T follicular helper cell (primary cell): Measurements from ENCODE around the gene CITED4.
A peak's percentile ranks its signal among the peaks of the same experiment; 100 is the strongest.

Source experiments
- DNase-seq: peaks from one replicate; pipeline ENCODE4 v3.0.0-alpha.2; 2020; ENCODE audit warnings: low read depth

The CITED4 gene

DNA sequence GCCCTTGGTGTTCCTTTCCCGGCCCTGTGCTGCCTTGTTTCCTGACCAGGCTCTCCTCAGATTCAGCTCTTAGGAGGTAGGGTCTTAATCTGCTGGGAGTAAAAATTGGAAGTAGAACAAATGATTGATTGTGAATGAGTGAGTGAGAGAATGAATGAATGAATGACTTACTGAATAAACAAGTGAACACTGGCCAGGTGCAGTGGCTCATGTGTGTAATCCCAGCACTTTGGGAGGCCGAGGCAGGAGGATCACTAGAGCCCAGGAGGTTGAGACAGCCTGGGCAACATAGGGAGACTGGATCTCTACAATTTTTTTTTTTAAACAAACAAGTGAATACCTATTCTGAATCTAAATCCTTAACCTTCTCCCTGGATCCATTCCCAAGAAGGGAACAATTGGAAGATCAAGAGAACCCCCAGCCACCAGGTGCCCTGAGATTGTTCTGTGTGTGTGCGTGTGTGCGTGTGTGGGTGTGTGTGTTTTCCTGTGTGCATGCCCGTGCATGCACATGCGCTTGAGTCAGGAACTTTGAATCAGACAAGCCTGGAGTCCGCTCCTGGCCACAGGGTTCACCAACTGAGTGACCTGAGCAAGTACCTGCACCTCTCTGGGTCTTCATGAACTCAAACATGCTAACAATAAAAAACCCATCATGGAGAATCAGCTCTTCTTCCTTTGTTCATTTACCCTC, 24.3 kb upstream of the CITED4 start:
- DNase-seq: no peak

DNA sequence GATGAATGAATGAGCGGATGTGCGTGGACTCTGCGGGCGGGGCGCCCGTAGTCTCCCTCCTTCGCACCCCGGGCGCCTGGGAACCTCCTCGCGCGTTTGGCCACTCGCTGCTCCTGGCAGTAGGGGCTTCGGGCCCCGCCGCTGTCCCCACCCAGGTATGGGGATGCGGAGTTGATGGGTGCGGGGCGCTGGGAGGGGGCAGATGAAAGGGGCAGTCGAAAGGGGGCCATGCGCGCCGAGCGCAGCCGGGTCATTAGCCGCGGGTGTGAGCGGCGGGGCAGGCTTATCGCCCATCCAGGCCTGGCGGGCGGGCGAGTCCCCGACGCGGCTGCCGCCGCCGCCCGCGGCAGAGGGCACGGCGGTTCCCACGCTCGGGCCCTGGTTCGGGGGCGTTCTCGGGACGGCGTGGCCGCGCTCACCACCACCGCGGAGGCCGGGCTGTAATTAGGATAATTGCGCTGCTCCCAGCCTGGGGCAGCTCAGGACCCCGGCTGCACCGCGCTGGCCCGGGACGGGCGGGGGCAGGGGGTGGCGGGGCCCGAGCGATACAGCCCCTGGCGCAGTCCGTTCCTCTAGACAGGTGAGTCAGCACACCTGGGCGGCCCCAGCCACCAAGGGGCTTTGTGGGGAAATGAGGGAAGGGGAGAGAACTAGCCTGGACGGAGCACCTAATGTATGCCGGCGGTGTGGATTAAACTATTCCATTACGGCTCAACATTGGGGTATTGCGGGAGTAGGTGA, 22.1 kb upstream of the CITED4 start:
- DNase-seq: no peak

DNA sequence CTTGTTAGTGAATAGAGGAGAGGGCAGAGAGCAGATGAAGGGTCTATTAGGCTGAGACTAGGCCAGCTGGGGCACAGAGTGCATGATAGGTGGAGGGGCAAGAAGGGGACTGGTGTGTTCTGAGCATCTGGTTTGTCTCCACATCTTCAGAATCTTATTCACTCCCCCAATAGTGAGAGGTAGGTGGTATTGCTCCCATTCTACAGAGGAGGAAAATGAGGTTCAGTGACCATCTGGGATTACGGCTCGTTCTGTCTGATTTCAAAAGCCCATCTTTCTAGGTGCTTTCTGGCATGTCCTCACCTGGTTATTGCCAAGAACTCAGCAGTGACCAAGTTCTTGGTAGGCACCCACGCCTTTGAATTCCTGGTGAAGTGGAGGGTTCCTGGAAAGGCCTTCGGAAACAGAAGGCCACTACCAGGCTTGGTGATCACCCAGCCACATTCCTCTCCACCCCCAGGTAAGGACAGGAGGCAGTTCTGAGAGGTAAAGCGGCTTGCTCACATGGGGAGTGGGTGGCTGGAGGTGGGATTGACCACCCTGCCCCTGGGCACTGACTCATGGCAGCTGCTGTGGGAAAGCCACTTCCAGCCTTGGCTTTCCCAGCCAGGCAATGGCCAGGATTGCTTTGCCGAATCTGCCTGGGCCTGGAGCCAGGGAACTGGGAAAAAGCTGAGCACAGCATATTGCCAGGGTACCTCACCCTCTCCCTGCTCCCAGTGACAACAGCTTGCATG, 18.8 kb upstream of the CITED4 start:
- DNase-seq: no peak

DNA sequence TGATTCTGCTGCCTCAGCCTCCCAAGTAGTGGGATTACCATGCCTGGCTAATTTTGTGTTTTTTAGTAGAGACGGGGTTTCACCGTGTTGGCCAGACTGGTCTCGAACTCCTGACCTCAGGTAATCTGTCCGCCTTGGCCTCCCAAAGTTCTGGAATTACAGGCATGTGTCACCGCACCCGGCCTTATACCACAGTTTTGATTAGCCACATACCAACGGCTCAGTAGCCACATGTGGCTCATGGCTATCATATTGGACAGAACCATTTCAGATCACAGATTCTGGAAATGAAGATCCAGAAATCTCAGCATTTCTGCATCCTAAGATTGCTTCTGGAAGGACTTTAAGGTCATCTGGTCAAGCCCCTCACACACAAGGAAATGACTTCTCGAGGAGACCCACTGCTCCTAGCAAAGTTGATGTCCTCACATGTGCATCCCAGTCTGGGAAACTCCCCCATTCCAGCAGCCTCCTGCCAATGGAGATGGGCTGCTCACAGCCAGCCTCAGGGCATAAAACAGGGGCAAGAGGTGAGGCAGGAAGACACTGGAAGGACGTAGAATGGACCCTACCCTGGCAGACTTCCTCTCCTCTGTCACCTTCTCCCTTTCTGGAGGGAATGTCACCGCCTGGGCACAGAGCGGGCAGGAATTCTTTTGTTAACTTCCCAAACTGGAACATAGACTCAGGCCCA, 17.5 kb upstream of the CITED4 start:
- DNase-seq: no peak

DNA sequence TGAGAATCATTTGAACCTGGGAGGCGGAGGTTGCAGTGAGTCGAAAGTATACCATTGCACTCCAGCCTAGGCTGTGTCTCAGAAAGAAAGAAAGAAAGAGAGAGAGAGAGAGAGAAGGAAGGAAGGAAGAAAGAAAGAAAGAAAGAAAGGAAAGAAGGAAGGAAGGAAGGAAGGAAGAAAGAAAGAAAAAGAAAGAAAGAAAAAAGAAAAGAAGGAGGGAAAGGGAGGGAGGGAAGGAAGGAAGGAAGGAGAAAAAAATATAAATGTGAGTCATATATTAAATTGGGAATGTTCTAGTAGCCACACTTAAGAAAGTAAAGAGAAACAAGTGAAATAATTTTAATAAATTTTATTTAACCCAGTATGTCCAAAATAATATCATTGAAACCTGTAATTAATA, 16.7 kb upstream of the CITED4 start:
- DNase-seq: no peak

DNA sequence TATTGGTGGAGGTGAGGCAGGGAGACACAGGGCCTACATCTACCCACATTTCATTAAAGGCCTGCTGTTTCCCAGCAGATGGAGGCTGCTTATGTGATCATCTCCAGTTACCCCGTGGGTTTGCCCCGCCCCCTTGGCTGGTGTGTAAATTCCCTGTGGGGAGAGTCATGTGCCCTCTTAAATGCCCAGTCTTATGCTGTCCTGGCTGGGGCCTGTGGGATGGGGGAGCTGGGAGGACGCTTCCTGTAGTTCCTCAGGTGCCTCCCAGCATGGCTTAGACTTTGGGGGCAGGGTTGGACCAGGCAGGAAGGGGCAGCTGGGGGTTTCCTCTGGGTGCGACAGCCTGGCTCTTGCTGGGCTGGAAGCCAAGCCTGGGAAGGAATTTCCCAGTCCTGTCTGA, 15.5 kb upstream of the CITED4 start:
- DNase-seq: no peak

DNA sequence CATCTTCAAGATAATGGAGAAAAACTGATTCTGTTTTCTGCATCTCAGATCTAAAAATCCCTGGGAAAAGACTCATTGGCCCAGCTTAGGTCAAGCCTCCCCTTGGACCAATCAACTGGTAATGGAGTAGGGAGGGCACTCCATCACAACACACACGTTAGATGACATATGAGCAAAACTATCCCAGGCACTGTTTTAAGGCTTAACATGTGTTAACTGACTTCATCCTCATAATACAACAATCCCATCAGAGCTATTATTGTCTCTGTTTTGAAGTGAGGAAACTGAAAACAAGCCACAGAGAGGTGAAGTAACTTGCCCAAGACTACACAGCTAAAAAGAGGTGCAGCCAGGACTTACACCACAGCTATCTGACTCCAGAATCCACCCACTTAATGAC, 14.7 kb upstream of the CITED4 start:
- no peak for DNase-seq

DNA sequence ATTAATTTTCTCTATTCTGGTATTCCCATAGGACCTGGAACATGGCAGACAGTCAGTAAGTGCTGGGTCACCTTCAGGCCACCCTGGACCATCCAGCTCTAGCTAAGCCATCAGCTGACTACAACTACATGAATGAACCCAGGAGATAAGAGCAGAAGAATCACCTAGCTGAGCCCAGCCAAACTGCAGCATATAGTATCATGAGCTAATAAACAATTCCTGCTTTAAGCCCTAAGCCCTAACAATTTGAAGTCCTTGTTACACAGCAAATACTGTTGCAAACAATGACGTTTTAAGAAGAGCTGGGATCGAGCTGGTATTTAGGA, 14.2 kb upstream of the CITED4 start:
- DNase-seq: no peak

DNA sequence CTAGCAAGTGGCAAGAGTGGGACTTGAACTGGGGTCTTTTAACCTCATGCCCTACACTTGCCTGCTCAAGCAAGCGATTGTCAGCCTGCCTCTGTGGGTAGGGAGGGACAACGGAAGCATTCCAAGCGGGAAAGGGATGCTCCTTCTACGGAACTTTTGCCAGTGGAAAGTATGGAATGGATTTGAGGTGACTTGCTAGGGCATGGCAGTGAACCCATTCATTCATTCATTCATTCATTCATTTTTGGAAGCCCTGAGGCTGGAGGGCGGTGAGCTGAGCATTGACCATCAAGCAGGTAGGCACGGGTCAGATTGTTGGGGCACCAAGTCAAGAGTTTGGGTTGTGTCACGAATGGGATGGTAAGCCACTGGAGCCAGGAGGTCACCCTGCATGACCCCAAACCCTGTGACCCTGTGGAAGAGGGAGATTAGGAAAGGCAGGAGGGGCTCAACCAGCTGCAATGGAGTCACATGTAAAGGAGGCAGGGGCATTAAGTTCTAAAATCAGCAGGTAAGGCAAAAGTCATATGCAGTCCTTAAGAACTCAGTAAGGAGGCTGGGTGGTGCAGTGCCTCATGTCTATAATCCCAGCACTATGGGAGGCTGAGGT, 11.8 kb upstream of the CITED4 start:
- no peak for DNase-seq

DNA sequence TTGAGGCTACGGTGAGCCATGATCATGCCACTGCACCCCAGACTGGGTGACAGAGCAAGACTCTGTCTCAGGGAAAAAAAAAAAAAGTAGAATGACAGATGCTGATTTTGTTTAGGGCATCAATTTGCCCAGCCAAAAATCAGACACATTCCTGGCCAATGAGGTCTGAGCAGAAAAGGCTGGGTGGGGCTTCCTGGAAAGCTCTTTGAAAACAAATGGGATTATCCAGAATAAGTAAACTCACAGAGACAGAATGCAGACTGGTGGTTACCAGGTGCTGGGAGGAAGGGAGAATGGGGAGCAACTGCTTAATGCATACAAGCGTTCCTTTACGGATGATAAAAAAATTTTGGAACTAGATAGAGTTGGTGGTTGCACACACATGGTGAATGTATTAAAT, 10.1 kb upstream of the CITED4 start:
- DNase-seq: no peak

DNA sequence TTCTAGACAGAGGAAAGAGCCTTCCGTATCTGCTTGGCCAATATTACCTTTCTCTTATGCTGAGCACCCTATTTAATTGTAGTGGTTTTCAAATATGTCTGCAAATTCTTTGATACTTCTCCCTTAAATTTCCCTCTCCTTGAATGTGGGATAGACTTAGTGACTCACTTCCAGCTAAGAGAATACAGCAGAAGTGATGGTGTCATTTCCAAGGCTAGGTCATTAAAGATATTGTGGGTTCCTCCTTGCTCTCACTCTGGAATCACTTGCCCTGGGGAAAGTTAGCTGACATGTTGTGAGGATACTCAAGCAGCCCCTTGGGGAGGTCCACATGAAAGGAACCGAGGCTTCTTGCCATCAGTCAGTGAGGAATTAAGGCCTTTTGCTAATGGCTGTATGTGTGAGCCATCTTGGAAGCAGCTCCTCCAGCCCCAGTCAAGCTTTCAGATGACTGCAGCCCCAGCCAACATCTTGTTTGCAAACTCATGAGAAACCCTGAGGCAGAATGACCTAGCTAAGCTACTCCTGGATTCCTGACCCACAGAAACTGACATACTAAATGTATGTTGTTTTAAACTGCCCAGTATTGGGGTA, 8.1 kb upstream of the CITED4 start:
- no peak for DNase-seq

DNA sequence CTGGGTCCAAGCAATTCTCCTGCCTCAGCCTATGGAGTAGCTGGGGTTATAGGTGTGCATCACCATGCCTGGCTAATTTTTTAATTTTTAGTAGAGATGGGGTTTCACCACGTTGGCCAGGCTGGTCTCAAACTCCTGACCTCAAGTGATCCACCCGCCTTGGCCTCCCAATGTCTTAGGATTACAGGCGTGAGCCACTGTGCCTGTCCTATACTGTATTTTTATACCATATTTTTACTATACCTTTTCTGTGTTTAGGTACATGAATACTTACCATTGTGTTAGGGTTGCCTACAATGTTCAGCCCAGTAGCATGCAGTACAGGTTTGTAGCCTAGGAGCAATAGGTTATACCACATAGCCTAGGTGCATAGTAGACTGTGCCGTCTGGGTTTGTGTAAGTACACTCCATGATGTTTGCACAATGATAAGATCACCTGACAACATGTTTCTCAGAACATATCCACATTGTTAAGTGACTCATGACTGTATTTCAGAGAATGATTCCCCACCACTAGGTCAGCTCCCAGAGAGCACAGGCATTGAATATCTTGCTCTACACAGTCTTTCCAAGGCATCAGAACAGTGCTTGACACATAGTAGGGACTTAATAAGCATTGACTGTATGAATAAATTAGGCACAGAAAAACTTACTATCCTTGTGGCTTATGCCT, 6.0 kb upstream of the CITED4 start:
- no peak for DNase-seq

DNA sequence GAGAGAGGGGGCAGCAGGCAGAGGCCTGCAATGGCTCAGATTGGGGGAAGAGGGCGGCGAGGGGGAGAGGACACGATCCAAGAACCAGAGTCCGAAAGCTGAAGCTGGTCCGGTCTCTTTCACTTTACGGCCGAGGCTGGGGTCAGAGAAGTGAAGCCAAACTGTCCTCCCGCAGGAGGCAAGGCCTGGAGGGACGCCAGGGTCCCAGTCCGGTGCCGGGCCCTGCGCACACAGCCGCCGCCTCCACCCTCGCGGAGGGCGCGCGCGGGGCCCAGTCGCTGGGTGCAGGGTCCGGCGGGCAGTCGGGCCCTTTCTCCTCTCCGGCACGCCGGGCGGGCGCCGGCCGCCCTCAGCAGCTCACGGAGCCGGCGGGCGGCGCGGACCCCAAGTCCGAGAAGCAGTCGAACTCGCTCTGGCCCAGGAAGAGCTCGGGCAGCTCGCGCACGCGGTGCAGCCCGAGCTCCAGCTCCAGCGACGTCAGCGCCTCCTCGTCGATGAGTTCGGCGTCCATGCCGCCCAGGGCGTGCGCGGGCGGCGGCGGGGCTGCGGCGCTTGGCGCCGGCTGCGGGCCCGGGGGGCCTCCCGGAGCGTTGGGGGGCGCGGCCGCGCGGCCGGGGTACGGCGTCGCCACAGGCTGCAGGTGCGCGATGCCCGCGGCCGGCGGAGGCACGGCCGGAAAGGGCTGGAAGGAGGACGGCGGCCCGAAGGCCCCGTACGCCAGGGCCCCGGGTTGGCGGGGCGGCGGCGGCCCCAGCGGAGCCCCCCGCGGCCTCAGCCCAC, 749 bp downstream of the CITED4 start:
- peak; percentile 12 for DNase-seq

DNA sequence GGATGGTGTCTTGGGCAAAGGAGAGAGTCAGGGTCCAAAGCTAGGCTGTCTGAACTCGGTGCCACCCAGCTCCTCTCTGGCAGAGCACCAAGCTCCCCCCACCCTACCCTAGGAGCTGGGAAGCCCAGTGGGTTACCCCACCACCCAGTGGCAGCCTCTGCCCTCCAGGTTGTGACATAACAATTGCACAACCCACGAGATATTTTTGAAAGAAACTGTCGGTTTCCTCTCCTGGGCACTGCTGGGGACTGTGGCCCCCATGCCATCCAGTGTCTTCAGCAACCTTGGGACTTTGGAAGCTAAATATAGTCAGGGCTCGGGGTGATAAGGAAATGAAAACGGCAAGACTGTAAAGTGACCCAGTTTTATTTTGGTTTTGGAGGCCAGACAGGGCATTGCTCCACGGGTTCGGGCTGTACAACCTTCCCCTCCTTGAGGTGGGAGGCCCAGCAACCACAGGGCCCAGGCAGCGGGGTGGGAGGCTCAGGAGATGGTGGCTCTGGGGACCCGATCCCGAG, 1.4 kb downstream of the CITED4 start:
- no peak for DNase-seq

DNA sequence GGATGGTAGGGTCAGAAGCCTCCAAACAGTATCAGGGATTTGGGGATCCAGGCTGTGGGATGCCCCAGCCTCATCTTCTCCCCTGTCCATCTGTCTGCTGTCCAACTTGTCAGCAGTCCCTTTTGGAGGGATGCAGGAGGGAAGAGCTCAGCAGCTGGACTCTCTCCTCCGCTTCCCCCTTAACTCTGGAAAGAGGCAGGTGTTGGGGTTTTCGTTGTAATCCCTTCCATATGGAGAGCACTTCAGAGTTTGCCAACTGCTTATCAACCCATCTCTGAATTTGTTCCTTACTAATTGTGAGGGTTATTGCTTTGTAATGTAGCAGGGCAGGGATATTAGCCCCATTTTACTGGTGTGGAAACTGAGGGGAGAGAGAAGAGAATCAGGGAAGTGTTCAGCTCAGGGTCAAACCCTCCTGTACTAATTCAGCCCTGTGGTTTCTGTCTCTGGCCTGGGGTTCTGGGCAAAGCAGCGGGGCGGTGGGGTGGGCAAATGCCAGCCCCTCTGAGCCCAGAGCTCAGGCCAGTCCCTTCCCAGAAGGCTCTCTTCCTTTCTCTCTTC, 3.2 kb downstream of the CITED4 start:
- DNase-seq: no peak

DNA sequence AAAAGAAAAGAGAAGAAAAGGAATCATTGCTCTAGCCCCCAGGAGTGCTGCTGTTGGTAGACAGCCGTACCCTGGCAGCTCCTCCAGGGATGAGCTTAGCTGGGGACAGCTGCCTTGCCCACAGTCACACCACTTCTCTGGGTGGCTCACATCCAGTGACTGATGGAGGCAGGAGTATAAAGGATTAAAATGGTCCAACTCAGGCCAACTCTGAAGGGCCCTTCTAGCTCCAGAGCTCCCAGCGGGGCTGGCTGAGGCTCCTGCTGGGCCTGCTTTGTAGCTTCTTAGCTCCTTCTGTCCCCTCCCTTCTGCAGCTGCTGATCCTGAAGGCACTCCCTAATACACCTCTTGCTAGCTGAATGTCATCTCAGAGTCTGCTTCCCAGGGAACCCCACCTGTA, 4.4 kb downstream of the CITED4 start:
- no peak for DNase-seq

DNA sequence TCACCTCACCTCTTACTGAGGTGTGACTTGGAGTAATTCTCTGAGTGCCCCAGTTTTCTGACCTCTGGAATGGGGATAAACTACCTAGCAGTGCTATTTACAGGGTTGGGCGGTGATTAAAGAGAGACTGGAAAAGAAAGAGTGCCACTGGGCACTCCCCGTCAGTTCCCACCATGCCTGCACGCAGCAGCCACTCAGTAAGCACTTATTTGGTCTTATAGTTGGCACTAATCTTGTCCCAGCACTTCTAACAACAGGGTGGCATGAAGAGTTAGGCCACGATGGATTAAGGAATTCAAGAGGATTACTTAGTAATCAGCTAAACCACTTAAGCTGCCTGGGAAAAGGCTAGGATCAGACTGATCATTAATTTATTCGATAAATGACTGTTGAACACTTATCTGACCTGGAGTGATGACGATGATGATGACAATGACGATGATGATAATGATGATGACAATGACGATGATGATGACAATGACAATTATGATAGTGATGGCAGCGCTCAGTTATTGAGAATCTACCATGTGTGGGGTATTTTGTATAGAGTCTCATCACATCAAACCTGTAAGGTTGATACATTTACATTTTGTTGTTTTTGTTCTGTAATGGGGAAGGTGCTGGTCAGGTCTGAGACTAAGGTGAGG, 5.4 kb downstream of the CITED4 start:
- no peak for DNase-seq

DNA sequence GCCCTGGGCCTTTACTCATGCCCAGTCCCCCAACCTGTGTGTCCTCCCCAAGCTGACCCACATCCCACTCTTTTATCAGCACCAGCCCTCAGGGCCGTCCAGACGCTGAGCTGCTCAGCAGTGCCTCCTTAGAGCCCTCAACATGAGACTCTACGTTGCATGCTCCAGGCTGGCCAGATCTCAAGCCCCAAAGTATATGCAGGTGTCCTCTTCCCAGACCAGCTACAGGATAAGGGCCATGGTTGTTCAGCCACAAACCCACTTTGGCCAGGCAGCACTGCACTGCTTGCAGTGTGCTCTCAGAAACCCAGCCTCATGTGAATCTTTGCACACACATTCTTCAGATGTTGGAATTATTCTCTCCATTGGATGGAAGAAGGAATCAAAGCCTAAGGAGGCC, 6.0 kb downstream of the CITED4 start:
- DNase-seq: no peak

DNA sequence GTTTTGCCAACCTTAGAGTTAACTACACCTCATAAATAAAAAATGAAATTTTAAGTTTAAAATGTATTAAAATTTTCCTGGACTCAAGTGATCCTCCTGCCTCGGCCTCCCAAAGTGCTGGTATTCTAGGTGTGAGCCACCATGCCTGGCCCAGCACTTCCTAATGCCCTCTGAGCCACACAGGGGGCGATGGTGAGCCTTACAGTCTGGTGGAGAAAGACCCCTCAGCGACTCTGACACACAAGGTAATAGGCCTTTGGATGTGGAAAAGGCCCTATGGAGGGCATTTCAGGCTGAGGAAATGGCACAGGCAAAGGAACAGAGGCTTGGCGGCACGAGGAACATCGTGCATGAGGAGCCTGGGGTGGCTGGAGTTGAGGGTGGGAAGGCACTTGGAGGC, 6.7 kb downstream of the CITED4 start:
- DNase-seq: no peak

DNA sequence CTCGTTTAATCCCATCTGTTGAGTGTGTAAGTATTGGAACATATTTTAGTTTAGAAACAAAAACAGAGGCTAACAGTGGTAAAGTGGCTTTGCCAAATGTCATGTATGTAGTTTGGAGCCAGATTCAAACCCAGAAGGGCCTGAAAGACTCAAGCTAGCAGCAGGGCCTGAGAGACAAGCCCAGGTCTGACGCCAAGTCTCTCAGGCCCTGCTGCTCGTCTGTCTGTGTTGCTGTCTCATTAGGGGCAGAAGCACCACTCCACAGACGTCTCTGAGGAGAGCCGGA, 8.3 kb downstream of the CITED4 start:
- DNase-seq: no peak
